BJ (cell line): Measurements from ENCODE around the gene SOST. TPM values are rescaled to one million over a fixed set of nuclear protein-coding genes. Genes with fewer than 3 reads are reported as not detected.
"Not testable (repeated sequence)": the region's sequence is repeated elsewhere in the genome, so short reads cannot be mapped to it uniquely, and the experiment has no call there.

Experiments used
- CTCF ChIA-PET: fragments of 350-600 bp; formaldehyde crosslinking; extraction: SDS; loops from one replicate; lab custom pipeline; 2021; ENCODE audit warnings: antibody characterized with exemption, inconsistent platforms; lab: Yijun Ruan, JAX
- POLR2A ChIA-PET: fragments of 300-600 bp; sonication (Branson Sonifier 250); formaldehyde crosslinking; extraction: SDS; loops from one replicate; lab custom pipeline; 2021; ENCODE audit warnings: antibody characterized with exemption; lab: Charles Lee
- DNase-seq: peaks from one replicate; pipeline ENCODE4 v3.0.0-alpha.2; 2011; ENCODE audit warnings: low read depth
- H3K27me3 ChIP-seq: 2 replicates; pipeline ENCODE4 v1.6.0; 2011; ENCODE audit warnings: low read length; ENCODE audit not compliant: control insufficient read depth, insufficient read depth
- H3K36me3 ChIP-seq: 2 replicates; pipeline ENCODE4 v1.5.1; 2011; ENCODE audit warnings: low read length; ENCODE audit not compliant: control insufficient read depth, insufficient read depth
- H3K4me3 ChIP-seq: 2 replicates; pipeline ENCODE4 v1.5.1; 2011; ENCODE audit warnings: low read depth, mild to moderate bottlenecking, control low read depth, low read length
- CTCF ChIP-seq: IDR thresholded peaks from 2 replicates; pipeline ENCODE4 v1.5.1; 2011; ENCODE audit warnings: low read depth, mild to moderate bottlenecking, control low read depth, inconsistent platforms, low read length, moderate library complexity; ENCODE audit not compliant: insufficient read depth
- polyA plus RNA-seq: library from polyadenylated mRNA; depleted of rRNA; stranded (reverse); fragments of >200 nt; gene quantifications from 2 replicates; pipeline ENCODE4 v1.2.3, GENCODE V29; 2011

Gene SOST
- polyA plus RNA-seq, 1 experiment, result not detected

- ChIA-PET CTCF (no interaction called here), POLR2A (no interaction called here)
- Histone ChIP-seq H3K36me3 (peaks cover 1% of the 10 kb centered on the region; the same call in 1 of the 2 replicates), H3K27me3 (no peaks in the 10 kb centered on the region), H3K4me3 (no peak overlapping the region)
- DNase-seq, result no peak
- TF ChIP-seq CTCF, result no peak
These were observed 42.1 kb upstream of the SOST start for GRCh38 chr17:43800736-43801135.

- no peak for DNase-seq
- TF ChIP-seq CTCF, result no peak
- Histone ChIP-seq H3K4me3 (no peak overlapping the region), H3K36me3 (peaks cover 1% of the 10 kb centered on the region; the same call in 1 of the 2 replicates), H3K27me3 (no peaks in the 10 kb centered on the region)
- ChIA-PET CTCF (no interaction called here), POLR2A (no interaction called here)
These were observed 40.5 kb upstream of the SOST start for GRCh38 chr17:43799047-43799446.

- DNase-seq, H3K27me3 ChIP-seq, CTCF ChIA-PET, H3K36me3 ChIP-seq, POLR2A ChIA-PET, H3K4me3 ChIP-seq: not testable (repeated sequence)
These were observed 39.4 kb upstream of the SOST start for GRCh38 chr17:43798024-43798423.

- H3K27me3 ChIP-seq, POLR2A ChIA-PET, DNase-seq, H3K4me3 ChIP-seq, CTCF ChIA-PET, H3K36me3 ChIP-seq: not testable (repeated sequence)
These were observed 34.1 kb upstream of the SOST start for GRCh38 chr17:43792668-43793067.

GRCh38 chr17:43791589-43791988 lies 33.0 kb upstream of the SOST start:
- ChIA-PET POLR2A (no interaction called here), CTCF (interaction anchor here (0.6 to 2.2 kb wide), 4 partner anchors 55 to 285 kb away, joined by 4 to 13 read pairs (median 5); partner anchors contain the start of gene CD300LG)
- no peaks in the 10 kb centered on the region for H3K36me3 ChIP-seq
- TF ChIP-seq CTCF, result no peak
- no peak overlapping the region for H3K4me3 ChIP-seq
- no peak for DNase-seq
- peaks cover 5% of the 10 kb centered on the region for H3K27me3 ChIP-seq

- Histone ChIP-seq H3K4me3 (no peak overlapping the region), H3K27me3 (peaks cover 7% of the 10 kb centered on the region), H3K36me3 (no peaks in the 10 kb centered on the region)
- ChIA-PET POLR2A (no interaction called here), CTCF (interaction anchor here (0.5 to 2.2 kb wide), 4 partner anchors 56 to 315 kb away, joined by 3 to 13 read pairs (median 4); partner anchors contain the start of gene CD300LG)
- TF ChIP-seq CTCF, result peak; percentile 29
- no peak for DNase-seq
These were observed 31.8 kb upstream of the SOST start for GRCh38 chr17:43790311-43790940.
